ENCODE data around the gene MYO3B. TPM values are rescaled to one million over a fixed set of nuclear protein-coding genes. Genes with fewer than 3 reads are reported as not detected.

MYO3B gene
- total RNA-seq, 4 donors from 2014 or later: 0.34 to 0.95 (median 0.89) TPM

- TF ChIP-seq, protein P1, sequence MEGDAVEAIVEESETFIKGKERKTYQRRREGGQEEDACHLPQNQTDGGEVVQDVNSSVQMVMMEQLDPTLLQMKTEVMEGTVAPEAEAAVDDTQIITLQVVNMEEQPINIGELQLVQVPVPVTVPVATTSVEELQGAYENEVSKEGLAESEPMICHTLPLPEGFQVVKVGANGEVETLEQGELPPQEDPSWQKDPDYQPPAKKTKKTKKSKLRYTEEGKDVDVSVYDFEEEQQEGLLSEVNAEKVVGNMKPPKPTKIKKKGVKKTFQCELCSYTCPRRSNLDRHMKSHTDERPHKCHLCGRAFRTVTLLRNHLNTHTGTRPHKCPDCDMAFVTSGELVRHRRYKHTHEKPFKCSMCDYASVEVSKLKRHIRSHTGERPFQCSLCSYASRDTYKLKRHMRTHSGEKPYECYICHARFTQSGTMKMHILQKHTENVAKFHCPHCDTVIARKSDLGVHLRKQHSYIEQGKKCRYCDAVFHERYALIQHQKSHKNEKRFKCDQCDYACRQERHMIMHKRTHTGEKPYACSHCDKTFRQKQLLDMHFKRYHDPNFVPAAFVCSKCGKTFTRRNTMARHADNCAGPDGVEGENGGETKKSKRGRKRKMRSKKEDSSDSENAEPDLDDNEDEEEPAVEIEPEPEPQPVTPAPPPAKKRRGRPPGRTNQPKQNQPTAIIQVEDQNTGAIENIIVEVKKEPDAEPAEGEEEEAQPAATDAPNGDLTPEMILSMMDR (IDR thresholded peaks at IDR 0.05): no peak
- Histone ChIP-seq H3K27me3 (no peaks in the 10 kb centered on the region), H3K27ac (no peak overlapping the region), H3K9me3 (no peaks in the 10 kb centered on the region), H3K4me1 (no peaks in the 10 kb centered on the region), H3K36me3 (no peaks in the 10 kb centered on the region), H3K4me3 (no peak overlapping the region)
- 64% methylated on average over 11 of the region's 11 CpGs for WGBS
- DNase-seq (ENCODE audit: low spot score in 2 of 2): no peak
Measured at GRCh38 chr2:170420961-170421687, 243.2 kb downstream of the MYO3B start.

GRCh38 chr2:170423919-170424318 is 246.0 kb downstream of the MYO3B start:
- H3K4me3 ChIP-seq: no peak overlapping the region
- TF ChIP-seq POLR2AphosphoS5 (IDR thresholded peaks at IDR 0.05) (no peak), POLR2A (IDR thresholded peaks at IDR 0.05) (no peak), EP300 (IDR thresholded peaks at IDR 0.05) (no peak)
- TF ChIP-seq, protein P1 (IDR thresholded peaks at IDR 0.05): no peak
- DNase-seq (ENCODE audit: low spot score in 2 of 2): no peak
- H3K36me3 ChIP-seq: no peaks in the 10 kb centered on the region
- no peaks in the 10 kb centered on the region for H3K27me3 ChIP-seq
- WGBS: 90% methylated on average over 2 of the region's 2 CpGs
- H3K4me1 ChIP-seq: no peaks in the 10 kb centered on the region
- H3K9me3 ChIP-seq: no peaks in the 10 kb centered on the region
- H3K27ac ChIP-seq: no peak overlapping the region

- no peak for DNase-seq (ENCODE audit: low spot score in 2 of 2)
- Histone ChIP-seq H3K4me3 (no peak overlapping the region), H3K9me3 (no peaks in the 10 kb centered on the region), H3K36me3 (no peaks in the 10 kb centered on the region), H3K4me1 (no peaks in the 10 kb centered on the region), H3K27me3 (no peaks in the 10 kb centered on the region), H3K27ac (no peak overlapping the region)
- TF ChIP-seq POLR2AphosphoS5 (IDR thresholded peaks at IDR 0.05) (no peak), EP300 (IDR thresholded peaks at IDR 0.05) (no peak), POLR2A (IDR thresholded peaks at IDR 0.05) (no peak)
- TF ChIP-seq, protein P1 (IDR thresholded peaks at IDR 0.05): no peak
- 47% methylated on average over 2 of the region's 2 CpGs for WGBS
Measured at GRCh38 chr2:170425281-170425751, 247.4 kb downstream of the MYO3B start.

DNA sequence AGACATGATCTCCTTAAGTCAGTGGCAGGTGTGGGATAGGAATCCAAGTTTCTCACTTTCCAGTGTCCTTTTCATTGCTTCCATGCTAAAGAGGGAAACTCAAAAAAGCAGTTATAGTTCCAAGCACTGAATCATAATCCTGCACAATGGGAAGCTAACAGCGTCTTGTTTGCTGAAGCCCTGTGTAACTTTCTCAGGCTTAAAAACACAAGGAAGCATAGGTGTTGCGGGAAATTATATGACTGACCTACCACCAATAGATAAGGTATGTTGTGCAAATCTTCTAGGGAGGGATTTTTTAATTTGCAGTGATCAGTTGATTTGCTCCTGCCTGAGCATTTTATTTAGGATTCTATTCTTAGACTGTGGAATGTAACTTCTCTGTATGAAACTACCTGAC is 250.9 kb downstream of the MYO3B start:
- 90% methylated on average over 2 of the region's 2 CpGs for WGBS
- Histone ChIP-seq H3K27me3 (no peaks in the 10 kb centered on the region), H3K4me1 (no peaks in the 10 kb centered on the region), H3K36me3 (no peaks in the 10 kb centered on the region), H3K4me3 (no peak overlapping the region), H3K9me3 (no peaks in the 10 kb centered on the region), H3K27ac (no peak overlapping the region)
- DNase-seq (ENCODE audit: low spot score in 2 of 2): no peak
- TF ChIP-seq, protein P1 (IDR thresholded peaks at IDR 0.05): no peak
- no peak for TF ChIP-seq POLR2A (IDR thresholded peaks at IDR 0.05)
- TF ChIP-seq EP300 (IDR thresholded peaks at IDR 0.05): no peak
- TF ChIP-seq POLR2AphosphoS5 (IDR thresholded peaks at IDR 0.05): no peak

DNA sequence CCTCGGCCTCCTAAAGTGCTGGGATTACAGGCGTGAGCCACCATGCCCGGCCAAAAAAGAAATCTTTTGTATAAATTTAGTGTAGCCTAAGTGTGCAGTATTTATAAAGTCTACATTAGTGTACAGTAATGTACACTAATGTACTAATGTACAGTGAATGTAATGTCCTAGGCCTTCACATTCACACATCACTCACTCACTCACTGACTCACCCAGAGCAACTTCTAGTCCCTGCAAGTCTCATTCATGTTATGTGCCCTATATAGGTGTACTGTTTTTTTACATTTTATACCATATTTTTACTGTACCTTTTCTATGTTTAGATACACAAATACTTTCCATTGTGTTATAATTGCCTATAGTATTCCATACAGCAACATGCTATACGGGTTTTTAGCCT is 254.9 kb downstream of the MYO3B start:
- TF ChIP-seq EP300 (IDR thresholded peaks at IDR 0.05) (no peak), POLR2A (IDR thresholded peaks at IDR 0.05) (no peak), POLR2AphosphoS5 (IDR thresholded peaks at IDR 0.05) (no peak)
- TF ChIP-seq, protein P1 (IDR thresholded peaks at IDR 0.05): no peak
- no peaks in the 10 kb centered on the region for H3K9me3 ChIP-seq
- no peaks in the 10 kb centered on the region for H3K36me3 ChIP-seq
- H3K4me1 ChIP-seq: no peaks in the 10 kb centered on the region
- DNase-seq (ENCODE audit: low spot score in 2 of 2): no peak
- H3K27ac ChIP-seq: no peak overlapping the region
- no peak overlapping the region for H3K4me3 ChIP-seq
- whole genome bisulfite sequencing: 97% methylated on average over 4 of the region's 4 CpGs
- H3K27me3 ChIP-seq: no peaks in the 10 kb centered on the region
